HEK293T (cell line): ENCODE results near the gene TTLL4.

Experiments
- CTCF ChIA-PET: fragments of 350-600 bp; formaldehyde crosslinking; extraction: SDS; loops from one replicate; lab custom pipeline; 2021; ENCODE audit warnings: antibody characterized with exemption, inconsistent platforms; lab: Yijun Ruan, JAX
- POLR2A ChIA-PET: fragments of 350-600 bp; formaldehyde crosslinking; extraction: SDS; loops from one replicate; lab custom pipeline; 2020; ENCODE audit warnings: antibody characterized with exemption, inconsistent platforms; lab: Yijun Ruan, JAX
- DNase-seq: peaks from one replicate; pipeline ENCODE4 v3.0.0; 2012; ENCODE audit warnings: mixed read lengths; ENCODE audit errors: extremely low spot score
- ARNT ChIP-seq: fragments of 450-650 bp; IDR thresholded peaks from 2 replicates; pipeline ENCODE4 v1.6.1; 2017; ENCODE audit warnings: mild to moderate bottlenecking
- BHLHE40 ChIP-seq: fragments of 450-650 bp; IDR thresholded peaks from 2 replicates; pipeline ENCODE4 v1.6.1; 2016; ENCODE audit warnings: mild to moderate bottlenecking, moderate library complexity, borderline replicate concordance
- CTBP1 ChIP-seq: fragments of 450-650 bp; IDR thresholded peaks from 2 replicates; pipeline ENCODE4 v1.6.1; 2016; ENCODE audit warnings: borderline replicate concordance
- ELF4 ChIP-seq: fragments of 450-650 bp; IDR thresholded peaks from 2 replicates; pipeline ENCODE4 v1.6.1; 2017; ENCODE audit warnings: antibody characterized with exemption
- FOXA1 ChIP-seq: fragments of 450-650 bp; IDR thresholded peaks from 2 replicates; pipeline ENCODE4 v1.6.1; 2016; ENCODE audit warnings: mild to moderate bottlenecking
- FOXK2 ChIP-seq: fragments of 450-650 bp; IDR thresholded peaks from 2 replicates; pipeline ENCODE4 v1.6.1; 2016; ENCODE audit warnings: mild to moderate bottlenecking
- FOXM1 ChIP-seq: fragments of 450-650 bp; IDR thresholded peaks from 2 replicates; pipeline ENCODE4 v1.6.1; 2017; ENCODE audit warnings: mild to moderate bottlenecking, borderline replicate concordance
- HDGF ChIP-seq: fragments of 450-650 bp; IDR thresholded peaks from 2 replicates; pipeline ENCODE4 v1.6.1; 2017; ENCODE audit warnings: antibody characterized with exemption, borderline replicate concordance
- L3MBTL2 ChIP-seq: fragments of 450-650 bp; conservative IDR thresholded peaks from 2 replicates; pipeline ENCODE4 v1.6.1; 2016; ENCODE audit warnings: mild to moderate bottlenecking
- LEF1 ChIP-seq: fragments of 450-650 bp; IDR thresholded peaks from 2 replicates; pipeline ENCODE4 v1.6.1; 2017; ENCODE audit warnings: mild to moderate bottlenecking, borderline replicate concordance
- NFRKB ChIP-seq: fragments of 450-650 bp; IDR thresholded peaks from 2 replicates; pipeline ENCODE4 v1.6.1; 2016; ENCODE audit warnings: mild to moderate bottlenecking, moderate library complexity
- PKNOX1 ChIP-seq: fragments of 450-650 bp; IDR thresholded peaks from 2 replicates; pipeline ENCODE4 v1.6.1; 2016
- SP1 ChIP-seq: fragments of 450-650 bp; IDR thresholded peaks from 2 replicates; pipeline ENCODE4 v1.6.1; 2017
- SUZ12 ChIP-seq: fragments of 450-650 bp; IDR thresholded peaks from 2 replicates; pipeline ENCODE4 v1.6.1; 2016; ENCODE audit warnings: mild to moderate bottlenecking
- TARDBP ChIP-seq: fragments of 450-650 bp; IDR thresholded peaks from 2 replicates; pipeline ENCODE4 v1.6.1; 2016
- ZNF384 ChIP-seq: fragments of 450-650 bp; IDR thresholded peaks from 2 replicates; pipeline ENCODE4 v1.6.1; 2016

The TTLL4 gene

GRCh38 chr2:218745160-218745558 is 34.5 kb downstream of the TTLL4 start:
- CTCF ChIA-PET, result no interaction called here

GRCh38 chr2:218745559-218746469 is 35.2 kb downstream of the TTLL4 start:
- CTCF ChIA-PET, result no interaction called here
- POLR2A ChIA-PET, result no interaction called here
- TF ChIP-seq BHLHE40 (no peak), L3MBTL2 (no peak), NFRKB (no peak), ARNT (no peak), FOXK2 (no peak), CTBP1 (no peak), ZNF384 (no peak), FOXM1 (no peak), TARDBP (no peak), PKNOX1 (no peak), SUZ12 (no peak), FOXA1 (no peak), SP1 (no peak), LEF1 (no peak)
- no peak for DNase-seq

More at GRCh38 chr2:218745160-218745558, 34.5 kb downstream of the TTLL4 start:
- POLR2A ChIA-PET, result no interaction called here
- DNase-seq, result no peak
- no peak for TF ChIP-seq PKNOX1
- TF ChIP-seq ZNF384, result no peak
- no peak for TF ChIP-seq ARNT
- TF ChIP-seq NFRKB, result no peak
- no peak for TF ChIP-seq SUZ12
- TF ChIP-seq LEF1, result no peak
- TF ChIP-seq TARDBP, result no peak
- no peak for TF ChIP-seq HDGF
- no peak for TF ChIP-seq BHLHE40
- no peak for TF ChIP-seq SP1
- no peak for TF ChIP-seq FOXM1
- TF ChIP-seq FOXA1, result no peak

- CTCF ChIA-PET, result no interaction called here
These were observed 35.8 kb downstream of the TTLL4 start for GRCh38 chr2:218746470-218746795.

DNA sequence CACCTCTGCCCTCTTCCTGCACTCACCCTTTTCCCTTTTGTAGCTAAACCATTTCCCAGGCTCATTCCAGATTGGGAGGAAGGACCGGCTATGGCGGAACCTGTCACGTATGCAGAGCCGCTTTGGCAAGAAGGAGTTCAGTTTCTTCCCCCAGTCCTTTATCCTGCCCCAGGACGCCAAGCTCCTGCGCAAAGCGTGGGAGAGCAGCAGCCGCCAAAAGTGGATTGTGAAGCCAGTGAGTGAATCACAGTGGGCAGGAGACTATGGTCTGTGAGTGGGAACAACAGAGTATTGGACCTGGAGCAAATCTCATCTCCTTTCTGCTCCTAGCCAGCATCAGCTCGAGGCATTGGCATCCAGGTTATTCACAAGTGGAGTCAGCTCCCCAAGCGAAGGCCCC is 36.3 kb downstream of the TTLL4 start:
- TF ChIP-seq FOXA1 (no peak), FOXK2 (no peak), SUZ12 (no peak), LEF1 (no peak), ZNF384 (no peak), ELF4 (no peak), BHLHE40 (no peak), CTBP1 (no peak), L3MBTL2 (no peak), TARDBP (no peak), NFRKB (no peak), PKNOX1 (no peak), SP1 (no peak), ARNT (no peak), FOXM1 (no peak)
- POLR2A ChIA-PET, result interaction anchor here (0.6 kb wide), 1 partner anchor 15 kb away, joined by 3 read pairs; no protein-coding TSS in a partner anchor
- CTCF ChIA-PET, result no interaction called here
- DNase-seq, result no peak

More at GRCh38 chr2:218746470-218746795, 35.8 kb downstream of the TTLL4 start:
- TF ChIP-seq ZNF384, result no peak
- DNase-seq, result no peak
- POLR2A ChIA-PET, result interaction anchor here (0.6 kb wide), 1 partner anchor 15 kb away, joined by 3 read pairs; no protein-coding TSS in a partner anchor

- DNase-seq, result no peak
- TF ChIP-seq SUZ12 (no peak), NFRKB (no peak), HDGF (no peak), L3MBTL2 (no peak), TARDBP (no peak)
- POLR2A ChIA-PET, result no interaction called here
- CTCF ChIA-PET, result interaction anchor here (1.3 kb wide), 1 partner anchor 99 kb away, joined by 4 read pairs; no protein-coding TSS in a partner anchor
These were observed 38.3 kb downstream of the TTLL4 start for GRCh38 chr2:218748741-218749441.

DNA sequence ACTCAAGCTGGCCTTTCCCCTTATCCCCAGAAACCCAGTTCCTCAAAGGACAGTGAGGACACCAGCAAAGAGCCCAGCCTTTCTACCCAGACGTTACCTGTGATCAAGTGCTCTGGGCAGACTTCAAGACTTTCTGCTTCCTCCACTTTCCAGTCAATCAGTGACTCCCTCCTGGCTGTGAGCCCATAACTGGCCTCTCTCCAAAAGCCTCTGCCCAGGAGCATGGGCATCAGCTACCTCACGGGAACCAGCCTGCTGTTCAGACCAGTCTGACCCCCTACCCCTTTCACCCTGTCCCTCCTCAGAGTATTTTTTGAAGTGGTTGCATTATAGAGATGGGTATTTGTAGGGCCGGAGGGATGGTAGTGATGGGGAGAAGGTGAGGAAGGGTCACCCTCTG is 43.6 kb downstream of the TTLL4 start:
- TF ChIP-seq LEF1 (no peak), NFRKB (no peak), FOXK2 (no peak), SP1 (no peak), TARDBP (no peak), PKNOX1 (no peak), ZNF384 (no peak), L3MBTL2 (no peak), ELF4 (no peak), FOXM1 (no peak), HDGF (no peak), SUZ12 (no peak), CTBP1 (no peak), BHLHE40 (no peak), FOXA1 (no peak), ARNT (no peak)
- DNase-seq, result no peak
- CTCF ChIA-PET, result no interaction called here
- POLR2A ChIA-PET, result no interaction called here
